Forelimb muscle (tissue), 1 donor: ENCODE results near the gene FRMD1. TPM values are rescaled to one million over a fixed set of nuclear protein-coding genes. Genes with fewer than 3 reads are reported as not detected.
"Not testable (repeated sequence)": the region's sequence is repeated elsewhere in the genome, so short reads cannot be mapped to it uniquely, and the experiment has no call there.

Experiments
- DNase-seq: peaks from one replicate; pipeline ENCODE4 v3.0.0-alpha.2; 2013; ENCODE audit warnings: low read depth
- polyA plus RNA-seq: library from polyadenylated mRNA; unstranded; fragments of 120-200 nt; gene quantifications from one replicate; pipeline ENCODE4 v1.2.1, GENCODE V29; 2013; ENCODE audit not compliant: insufficient read length

Gene FRMD1
- polyA plus RNA-seq, 1 donor = 0.24 TPM

GRCh38 chr6:168078175-168078942 is 653 bp downstream of the FRMD1 start:
- peak; percentile 31 for DNase-seq

GRCh38 chr6:168077401-168077800 is 1.6 kb downstream of the FRMD1 start:
- DNase-seq = not testable (repeated sequence)

GRCh38 chr6:168075787-168076202 is 3.2 kb downstream of the FRMD1 start:
- DNase-seq = no peak

DNA sequence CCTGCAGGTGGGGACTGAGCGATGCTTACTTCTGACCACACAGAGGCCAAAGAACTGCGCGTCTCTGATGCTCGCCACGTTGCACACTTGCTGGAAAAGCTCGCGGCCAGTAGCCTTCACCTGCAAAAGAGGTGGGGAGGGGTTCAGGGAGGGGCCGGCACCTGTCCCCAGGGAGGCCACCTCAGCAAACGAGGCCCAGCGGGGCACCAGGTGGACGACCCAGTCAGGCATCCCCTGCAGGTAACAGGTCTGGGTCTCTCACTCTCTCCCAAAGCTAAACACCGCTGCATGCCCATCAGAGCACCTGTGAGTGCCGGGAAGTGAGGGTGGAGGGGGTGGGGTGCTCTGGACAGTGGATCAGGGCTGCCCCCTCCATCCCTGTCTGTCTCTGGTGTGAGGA is 3.8 kb downstream of the FRMD1 start:
- no peak for DNase-seq

DNA sequence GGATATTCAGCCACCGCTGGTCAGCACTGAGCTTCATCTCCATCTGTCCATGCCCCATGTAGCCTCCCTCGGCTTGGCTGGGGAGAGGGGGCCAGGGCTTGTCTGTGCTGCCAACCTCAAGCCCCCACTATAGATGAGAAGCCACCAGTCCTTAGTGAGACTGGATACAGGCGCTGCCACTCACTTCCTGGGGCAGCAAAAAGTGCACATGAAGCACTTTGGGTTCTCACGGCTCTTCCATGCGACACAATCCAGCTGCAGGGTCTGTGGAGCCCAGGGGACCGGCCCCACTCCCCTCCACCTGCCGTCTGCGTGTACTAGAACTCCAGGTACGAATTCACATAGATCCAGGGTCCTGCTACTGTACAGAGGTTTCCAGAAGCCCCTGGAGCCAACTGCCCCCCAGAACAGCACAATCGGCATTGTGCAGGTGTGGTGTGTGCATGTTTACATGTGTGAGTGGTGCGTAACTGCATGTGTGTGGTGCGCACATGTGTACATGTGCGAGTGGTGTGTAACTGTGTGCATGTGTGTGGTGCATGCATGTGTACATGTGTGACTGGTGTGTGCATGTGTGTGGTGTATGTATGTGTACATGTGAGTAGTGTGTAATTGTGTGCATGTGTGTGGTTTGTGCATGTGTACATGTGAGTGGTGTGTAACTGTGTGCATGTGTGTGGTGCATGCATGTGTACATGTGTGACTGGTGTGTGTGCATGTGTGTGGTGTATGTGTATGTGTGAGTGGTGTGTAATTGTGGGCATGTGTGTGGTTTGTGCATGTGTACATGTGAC is 4.9 kb downstream of the FRMD1 start:
- DNase-seq = no peak

- no peak for DNase-seq
Measured at GRCh38 chr6:168072730-168073129, 6.3 kb downstream of the FRMD1 start.

DNA sequence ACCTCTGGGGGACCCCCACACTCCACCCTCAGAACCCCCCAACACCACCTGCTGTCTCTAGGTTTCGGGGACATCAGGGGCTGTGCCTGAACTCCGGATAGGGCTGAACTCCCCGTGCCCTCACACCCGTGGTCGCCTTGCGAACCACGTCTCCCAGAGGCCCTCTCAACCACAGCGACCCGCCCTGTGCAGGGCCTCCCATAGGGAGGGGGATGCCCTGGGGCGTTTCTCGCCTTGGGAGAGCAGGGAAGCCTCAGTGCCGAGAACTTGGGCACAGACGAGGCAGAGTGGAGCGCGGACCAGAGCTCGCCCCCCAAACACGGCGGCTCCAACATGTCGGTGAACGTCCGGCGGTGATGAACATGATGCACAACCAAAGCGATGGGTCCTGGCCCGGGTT is 6.8 kb downstream of the FRMD1 start:
- DNase-seq = no peak

GRCh38 chr6:168071620-168072019 is 7.4 kb downstream of the FRMD1 start:
- no peak for DNase-seq

- no peak for DNase-seq
Measured at GRCh38 chr6:168070804-168071203, 8.2 kb downstream of the FRMD1 start.

DNA sequence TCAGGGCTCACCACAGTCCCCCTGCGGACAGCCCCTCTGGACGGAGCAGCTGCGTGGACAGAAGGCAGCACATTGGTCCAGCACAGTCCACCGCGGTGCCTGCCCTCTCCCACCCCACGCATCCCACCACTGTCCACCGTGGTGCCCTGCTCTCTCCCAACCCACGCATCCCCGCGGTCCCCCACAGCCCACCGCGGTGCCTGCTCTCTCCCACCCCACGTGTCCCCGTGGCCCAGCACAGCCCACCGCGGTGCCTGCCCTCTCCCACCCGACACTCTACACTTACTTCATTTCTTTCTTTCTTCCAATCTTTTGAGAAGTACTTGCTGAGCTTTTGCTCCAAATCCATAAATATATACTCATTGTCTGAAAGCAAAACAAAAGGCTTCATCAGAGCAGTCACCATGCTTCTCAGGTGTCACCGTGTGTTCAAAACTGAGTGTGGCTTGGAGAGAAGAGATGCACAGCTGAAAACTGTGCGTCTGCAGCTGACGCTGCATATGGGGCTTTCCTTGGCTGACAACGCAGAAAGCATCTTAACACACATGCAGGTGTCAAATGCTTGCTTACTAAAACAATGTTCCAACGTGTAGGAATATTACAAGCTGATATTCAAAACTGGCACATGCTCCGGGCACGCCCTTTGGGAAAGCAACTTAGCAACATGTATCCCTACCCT is 11.8 kb downstream of the FRMD1 start:
- DNase-seq = no peak

- no peak for DNase-seq
Measured at GRCh38 chr6:168064226-168064807, 14.7 kb downstream of the FRMD1 start.

DNA sequence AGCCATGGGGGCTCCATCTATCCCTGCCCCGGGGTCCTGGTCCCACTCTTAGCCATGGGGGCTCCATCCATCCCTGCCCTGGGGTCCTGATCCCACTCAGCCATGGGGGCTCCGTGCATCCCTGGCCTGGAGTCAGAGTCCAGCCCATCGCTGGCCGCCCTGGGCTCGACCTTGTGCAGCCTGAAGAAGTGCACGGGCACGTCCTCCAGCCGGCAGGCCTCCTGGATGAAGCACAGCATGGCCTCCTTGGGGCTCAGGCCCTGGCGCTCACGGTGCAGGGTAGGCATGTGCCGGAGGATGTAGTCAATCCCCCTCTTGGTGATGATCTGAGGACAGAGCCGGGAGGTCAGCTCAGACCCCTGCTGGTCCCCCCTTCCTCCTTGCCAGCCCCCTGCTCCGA is 15.6 kb downstream of the FRMD1 start:
- no peak for DNase-seq

DNA sequence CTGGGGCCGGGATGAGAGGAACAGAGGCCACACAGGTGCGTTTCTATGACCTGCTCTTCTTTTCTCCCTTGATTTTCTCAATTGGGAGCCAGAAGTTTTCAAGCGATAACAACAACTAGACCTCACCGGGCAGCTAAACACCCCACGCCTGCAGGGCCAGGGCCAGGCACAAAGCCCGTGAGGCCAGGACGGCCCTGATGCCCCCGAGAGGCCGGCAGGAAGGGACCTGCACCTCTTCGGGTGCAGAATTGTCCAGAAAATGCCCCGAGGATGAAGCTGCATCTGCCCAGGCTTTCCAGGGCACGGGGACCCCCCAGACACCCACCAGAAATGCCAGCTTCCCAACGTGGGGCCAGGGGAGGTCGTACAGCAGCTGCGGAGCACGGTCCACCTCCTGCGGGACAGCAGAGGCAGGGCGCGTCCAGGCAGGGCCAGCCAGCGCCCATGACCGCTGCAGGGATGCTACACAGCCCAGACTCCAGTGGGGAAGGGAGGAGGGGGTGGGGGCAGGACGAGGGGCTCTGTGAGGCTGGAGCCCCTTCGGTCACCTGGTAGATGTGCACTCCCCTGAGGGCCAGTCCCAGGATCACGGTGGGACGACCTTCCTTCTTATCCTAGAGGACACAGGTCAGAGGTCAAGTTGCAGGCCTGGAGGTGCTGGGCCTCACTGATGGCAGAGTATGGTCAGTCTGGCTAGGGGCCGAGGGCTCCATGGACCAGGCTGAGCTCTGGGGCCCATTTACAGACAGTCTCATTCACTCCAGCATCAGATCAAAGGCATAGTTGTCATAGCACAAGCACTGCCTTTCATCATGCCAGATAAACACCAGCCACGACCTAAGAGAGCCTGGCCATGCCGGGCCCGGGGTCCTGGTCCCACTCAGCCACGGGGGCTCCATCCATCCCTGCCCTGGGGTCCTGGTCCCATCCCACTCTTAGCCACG is 16.4 kb downstream of the FRMD1 start:
- DNase-seq = no peak

GRCh38 chr6:168061269-168062210 is 17.5 kb downstream of the FRMD1 start:
- DNase-seq = no peak

DNA sequence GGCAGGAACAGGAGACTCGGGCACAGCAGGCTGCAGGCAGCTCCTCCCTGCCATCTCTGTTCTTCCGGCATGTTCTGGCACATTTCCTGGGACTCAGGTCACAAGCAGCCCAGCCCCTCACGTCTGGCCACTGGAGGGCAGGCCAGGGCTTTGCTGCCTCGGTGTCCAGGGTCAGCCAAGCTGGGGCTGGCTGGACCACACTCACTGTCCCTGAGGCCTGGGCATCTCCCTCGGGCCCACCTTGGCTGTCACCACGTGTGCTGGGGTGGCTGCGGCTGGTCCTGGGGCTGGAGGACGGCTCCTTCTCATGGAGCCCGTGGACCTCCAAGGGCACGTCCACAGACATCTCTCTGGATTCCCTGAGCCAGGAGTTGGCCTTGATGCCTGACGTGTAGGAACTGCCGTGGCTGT is 18.5 kb downstream of the FRMD1 start:
- no peak for DNase-seq

- no peak for DNase-seq
Measured at GRCh38 chr6:168058691-168059551, 20.1 kb downstream of the FRMD1 start.

DNA sequence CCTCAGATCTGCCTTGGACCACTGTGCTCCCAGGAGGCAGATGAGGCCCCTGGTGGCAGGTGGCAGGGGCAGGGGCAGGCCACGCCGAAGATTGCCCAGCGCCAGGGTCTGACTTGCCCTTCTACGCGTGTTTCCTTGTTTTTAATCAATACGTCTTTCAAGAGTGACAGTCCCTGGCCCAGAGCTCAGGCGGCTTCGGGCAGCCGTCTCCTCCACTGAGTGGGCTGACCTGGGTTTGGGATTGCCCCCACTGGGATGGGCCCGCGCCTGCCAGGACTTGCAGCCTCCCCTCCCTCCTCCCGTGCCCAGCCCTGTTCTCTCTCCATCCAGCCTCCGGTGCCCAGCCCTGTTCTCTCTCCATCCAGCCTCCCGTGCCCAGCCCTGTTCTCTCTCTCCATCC is 21.2 kb downstream of the FRMD1 start:
- no peak for DNase-seq

DNA sequence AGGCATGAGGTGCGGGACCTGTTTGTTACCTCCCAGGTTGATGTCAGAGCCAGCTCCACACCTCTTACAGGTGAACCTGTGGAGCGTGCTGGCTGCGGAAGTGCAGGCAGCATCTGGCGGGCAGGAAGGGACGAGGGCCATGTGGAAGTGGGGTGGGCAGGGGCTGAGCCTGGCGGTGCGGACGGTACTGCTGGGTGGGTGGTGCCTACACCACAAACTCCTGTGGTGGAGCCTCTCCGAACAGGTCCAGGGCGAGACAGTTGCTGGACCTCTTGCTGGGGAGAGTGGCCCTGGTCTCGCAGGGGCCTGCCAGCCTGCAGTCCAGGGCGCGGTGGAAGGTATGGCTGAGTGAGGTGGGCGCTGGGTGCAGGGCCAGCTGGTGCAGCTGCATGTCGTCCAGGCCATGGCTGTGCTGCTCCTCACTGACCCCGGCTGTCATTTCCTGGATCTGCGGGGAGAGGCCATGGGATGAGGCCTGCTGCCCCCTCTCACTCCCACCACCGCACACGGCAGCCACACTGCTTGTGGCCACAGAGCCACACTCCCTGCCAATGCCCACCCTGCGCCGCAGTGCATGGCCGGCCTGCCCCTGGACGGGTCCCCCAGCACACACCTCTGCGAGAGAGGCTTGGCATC is 22.0 kb downstream of the FRMD1 start:
- DNase-seq = no peak
